PC-9 (cell line): Measurements from ENCODE around the gene COG3. TPM values are rescaled to one million over a fixed set of nuclear protein-coding genes. Genes with fewer than 3 reads are reported as not detected.

Experiments used
- BruUV-seq: library from RNA; stranded (reverse); fragments of 400-500 nt; replicated peaks from 2 replicates; lab custom pipeline; 2021; lab: Mats Ljungman, UMichigan
- CTCF ChIA-PET: fragments of 300-600 bp; sonication (Branson Sonifier 250); formaldehyde crosslinking; loops from one replicate; lab custom pipeline; 2022; ENCODE audit warnings: antibody characterized with exemption; lab: Charles Lee
- POLR2A ChIA-PET: fragments of 300-600 bp; sonication (Branson Sonifier 250); formaldehyde crosslinking; loops from one replicate; lab custom pipeline; 2022; ENCODE audit warnings: antibody characterized with exemption; ENCODE audit not compliant: unreplicated experiment; lab: Charles Lee
- DNase-seq, 2 experiments: peaks; one replicate each; pipeline versions ENCODE4 v3.0.0 to v3.0.0-alpha.2; 2015 to 2022; ENCODE audit warnings: mixed read lengths in 1 of 2
- H2AFZ ChIP-seq: fragments of 200-600 bp; sonication (generic); 2 replicates; pipeline ENCODE4 v1.8.1; 2017; ENCODE audit warnings: antibody characterized with exemption
- H3F3A ChIP-seq: fragments of 200-600 bp; sonication (generic); 2 replicates; pipeline ENCODE4 v1.8.1; 2017; ENCODE audit warnings: antibody characterized with exemption, mild to moderate bottlenecking, low read depth; ENCODE audit not compliant: insufficient read depth
- H3K27ac ChIP-seq: fragments of 200-600 bp; sonication (generic); 2 replicates; pipeline ENCODE4 v1.6.1; 2016; ENCODE audit warnings: mixed run types
- H3K27me3 ChIP-seq: fragments of 200-600 bp; sonication (generic); 2 replicates; pipeline ENCODE4 v1.6.1; 2016; ENCODE audit warnings: low read depth, mixed run types; ENCODE audit not compliant: insufficient read depth
- H3K36me3 ChIP-seq: fragments of 200-600 bp; sonication (generic); 2 replicates; pipeline ENCODE4 v1.6.1; 2016; ENCODE audit warnings: low read depth, mixed run types
- H3K4me1 ChIP-seq: fragments of 200-600 bp; sonication (generic); replicated peaks from 2 replicates; pipeline ENCODE4 v1.6.1; 2016; ENCODE audit warnings: mixed run types; ENCODE audit not compliant: insufficient read depth
- H3K4me2 ChIP-seq: fragments of 200-600 bp; sonication (generic); 2 replicates; pipeline ENCODE4 v1.6.1; 2017; ENCODE audit warnings: mixed run types
- H3K4me3 ChIP-seq: fragments of 200-600 bp; sonication (generic); 2 replicates; pipeline ENCODE4 v1.6.1; 2016; ENCODE audit warnings: mixed run types
- H3K79me2 ChIP-seq: fragments of 200-600 bp; sonication (generic); 2 replicates; pipeline ENCODE4 v1.6.1; 2017; ENCODE audit warnings: low read depth, mixed run types
- H3K9me2 ChIP-seq: fragments of 200-600 bp; sonication (generic); 2 replicates; pipeline ENCODE4 v1.8.1; 2017; ENCODE audit warnings: mild to moderate bottlenecking; ENCODE audit not compliant: insufficient read depth
- H3K9me3 ChIP-seq: fragments of 200-600 bp; sonication (generic); 2 replicates; pipeline ENCODE4 v1.8.1; 2016; ENCODE audit warnings: low read depth; ENCODE audit not compliant: insufficient read depth
- H4K20me1 ChIP-seq: fragments of 200-600 bp; sonication (generic); 2 replicates; pipeline ENCODE4 v1.8.1; 2017; ENCODE audit not compliant: insufficient read depth
- EZH2 ChIP-seq: fragments of 200-600 bp; sonication (generic); IDR thresholded peaks from 2 replicates; pipeline ENCODE4 v1.8.0; 2017; ENCODE audit warnings: antibody characterized with exemption, low read depth
- intact Hi-C: fragments of 100-400 bp; cut with micrococcal nuclease; formaldehyde crosslinking; loops from one replicate; pipeline ENCODE4 v1.10.0; 2022; ENCODE audit not compliant: unreplicated experiment
- total RNA-seq: library from RNA; stranded (reverse); gene quantifications from 2 replicates; pipeline ENCODE4 v1.2.3, GENCODE V29; 2021
- TF ChIP-seq, protein P1 (sequence below): fragments of 200-600 bp; sonication (generic); conservative IDR thresholded peaks from 2 replicates; pipeline ENCODE4 v1.6.1; 2017; ENCODE audit warnings: mixed run types, antibody characterized with exemption, mild to moderate bottlenecking, moderate library complexity

COG3 gene
- total RNA-seq, 1 experiment from 2014 or later: 22.3 TPM

DNA sequence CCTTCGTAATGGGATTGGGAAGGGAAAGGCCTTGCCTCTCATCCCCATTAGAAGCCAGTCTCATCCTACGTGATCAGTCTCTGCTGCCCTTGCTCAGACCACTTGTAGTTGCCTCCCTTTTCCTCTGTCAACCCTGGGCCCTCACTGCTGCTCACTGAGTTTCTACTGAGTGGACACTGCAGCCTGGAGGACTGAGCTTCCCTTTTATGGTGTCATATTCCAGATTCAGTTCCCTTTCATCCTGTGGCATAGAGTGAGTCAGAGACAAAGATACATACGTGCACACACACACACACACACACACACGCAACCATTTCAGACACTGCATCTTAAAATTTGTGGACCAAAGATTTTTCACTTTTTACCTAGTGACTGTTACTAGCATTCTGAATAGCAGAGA is 56.6 kb downstream of the COG3 start:
- Histone ChIP-seq H3K4me2 (no peak overlapping the region), H3K79me2 (no peaks in the 10 kb centered on the region), H3F3A (peaks cover 9% of the 10 kb centered on the region; the same call in 1 of the 2 replicates), H4K20me1 (no peaks in the 10 kb centered on the region), H3K4me1 (peaks cover 9% of the 10 kb centered on the region; the same call in 1 of the 2 replicates), H2AFZ (no peak overlapping the region), H3K27me3 (no peaks in the 10 kb centered on the region), H3K4me3 (no peak overlapping the region), H3K9me3 (no peaks in the 10 kb centered on the region; the same call in none of the 2 replicates), H3K36me3 (peaks cover 55% of the 10 kb centered on the region), H3K27ac (no peak overlapping the region), H3K9me2 (no peaks in the 10 kb centered on the region)
- TF ChIP-seq, protein P1, sequence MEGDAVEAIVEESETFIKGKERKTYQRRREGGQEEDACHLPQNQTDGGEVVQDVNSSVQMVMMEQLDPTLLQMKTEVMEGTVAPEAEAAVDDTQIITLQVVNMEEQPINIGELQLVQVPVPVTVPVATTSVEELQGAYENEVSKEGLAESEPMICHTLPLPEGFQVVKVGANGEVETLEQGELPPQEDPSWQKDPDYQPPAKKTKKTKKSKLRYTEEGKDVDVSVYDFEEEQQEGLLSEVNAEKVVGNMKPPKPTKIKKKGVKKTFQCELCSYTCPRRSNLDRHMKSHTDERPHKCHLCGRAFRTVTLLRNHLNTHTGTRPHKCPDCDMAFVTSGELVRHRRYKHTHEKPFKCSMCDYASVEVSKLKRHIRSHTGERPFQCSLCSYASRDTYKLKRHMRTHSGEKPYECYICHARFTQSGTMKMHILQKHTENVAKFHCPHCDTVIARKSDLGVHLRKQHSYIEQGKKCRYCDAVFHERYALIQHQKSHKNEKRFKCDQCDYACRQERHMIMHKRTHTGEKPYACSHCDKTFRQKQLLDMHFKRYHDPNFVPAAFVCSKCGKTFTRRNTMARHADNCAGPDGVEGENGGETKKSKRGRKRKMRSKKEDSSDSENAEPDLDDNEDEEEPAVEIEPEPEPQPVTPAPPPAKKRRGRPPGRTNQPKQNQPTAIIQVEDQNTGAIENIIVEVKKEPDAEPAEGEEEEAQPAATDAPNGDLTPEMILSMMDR: no peak
- CTCF ChIA-PET: interaction anchor here (0.6 to 0.7 kb wide), 2 partner anchors 17 to 93 kb away, joined by 7 to 8 read pairs; no protein-coding TSS in a partner anchor
- intact Hi-C loops: no loop called here
- POLR2A ChIA-PET: no interaction called here
- no peak for DNase-seq
- BruUV-seq: no TSS peak

DNA sequence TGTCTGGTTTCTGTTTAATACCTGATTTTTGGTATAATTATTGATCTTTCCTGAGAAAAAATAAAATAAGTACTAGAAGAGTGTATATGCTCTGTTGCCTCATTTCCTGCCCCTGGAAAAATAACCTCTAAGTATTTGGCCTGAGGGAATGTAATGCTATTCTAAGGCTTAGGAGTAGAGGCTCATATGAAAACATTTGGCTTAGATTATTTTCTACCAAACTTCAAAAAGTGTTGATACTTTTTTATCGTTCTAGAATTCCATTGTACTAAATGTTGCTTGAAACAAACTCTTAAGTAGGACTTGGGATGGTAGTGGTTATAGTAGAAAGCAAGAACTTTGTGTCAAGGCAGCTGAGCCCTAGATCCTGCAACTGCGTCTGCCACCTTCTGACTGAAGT is 57.8 kb downstream of the COG3 start:
- Histone ChIP-seq H2AFZ (no peak overlapping the region), H3K27ac (no peak overlapping the region), H3K9me2 (no peaks in the 10 kb centered on the region), H3K4me3 (no peak overlapping the region), H3K27me3 (no peaks in the 10 kb centered on the region), H3K4me1 (peaks cover 22% of the 10 kb centered on the region), H3F3A (peaks cover 21% of the 10 kb centered on the region), H3K79me2 (no peaks in the 10 kb centered on the region), H3K36me3 (peaks cover 57% of the 10 kb centered on the region), H3K9me3 (no peaks in the 10 kb centered on the region; the same call in none of the 2 replicates), H4K20me1 (no peaks in the 10 kb centered on the region), H3K4me2 (no peak overlapping the region; the same call in 1 of the 2 replicates)
- CTCF ChIA-PET: no interaction called here
- intact Hi-C loops: no loop called here
- no TSS peak for BruUV-seq
- POLR2A ChIA-PET: no interaction called here
- DNase-seq: no peak
- no peak for TF ChIP-seq EZH2
- TF ChIP-seq, protein P1: no peak

DNA sequence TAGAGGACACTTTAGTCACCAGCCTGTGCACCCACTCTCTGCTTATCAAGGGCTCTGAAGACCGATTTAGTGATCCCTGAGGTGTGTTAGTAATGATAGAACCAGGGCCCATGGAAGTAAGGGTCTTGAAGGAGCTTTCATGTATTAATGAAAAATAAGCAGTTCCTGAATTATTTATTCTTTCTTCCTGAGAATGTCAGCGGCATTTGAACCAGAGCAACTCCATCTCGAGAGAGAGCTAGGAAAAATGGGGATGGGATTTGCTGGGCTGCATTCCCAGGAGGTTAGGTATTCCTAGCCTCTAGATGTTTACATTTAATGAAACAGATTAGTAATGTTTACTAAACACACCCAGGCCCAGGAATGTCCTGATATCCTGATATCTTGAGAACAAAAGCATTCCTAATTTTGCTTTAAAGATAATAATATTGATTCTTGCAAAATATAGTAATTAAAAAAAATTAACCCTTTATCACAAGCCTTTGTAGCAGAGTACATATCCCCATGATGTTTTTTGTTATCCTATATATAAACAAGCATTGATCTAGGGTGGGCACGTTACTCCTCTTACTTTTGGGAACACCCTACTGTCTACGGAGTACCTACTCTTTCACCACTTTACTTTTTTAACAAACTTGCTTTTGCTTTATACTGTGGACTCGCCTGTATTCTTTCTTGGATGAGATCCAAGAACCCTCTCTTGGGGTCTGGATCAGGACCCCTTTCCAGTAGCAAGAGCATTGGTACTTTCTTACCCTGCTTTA is 63.1 kb downstream of the COG3 start:
- H3F3A ChIP-seq: peaks cover 24% of the 10 kb centered on the region
- H2AFZ ChIP-seq: no peak overlapping the region
- peak overlapping the region; percentile 61 for H3K4me2 ChIP-seq
- TF ChIP-seq, protein P1: no peak
- no peak for TF ChIP-seq EZH2
- H3K79me2 ChIP-seq: no peaks in the 10 kb centered on the region; the same call in 1 of the 2 replicates
- peaks cover 37% of the 10 kb centered on the region for H3K4me1 ChIP-seq
- intact Hi-C loops: no loop called here
- no peaks in the 10 kb centered on the region for H3K9me2 ChIP-seq
- ChIA-PET CTCF (no interaction called here), POLR2A (interaction anchor here (0.8 kb wide), 1 partner anchor 19 kb away, joined by 4 read pairs; no protein-coding TSS in a partner anchor)
- BruUV-seq: no TSS peak
- no peaks in the 10 kb centered on the region for H4K20me1 ChIP-seq
- peak overlapping the region; percentile 21; the same call in 1 of the 2 replicates for H3K4me3 ChIP-seq
- no peaks in the 10 kb centered on the region; the same call in 1 of the 2 replicates for H3K9me3 ChIP-seq
- H3K36me3 ChIP-seq: peaks cover 59% of the 10 kb centered on the region
- H3K27ac ChIP-seq: peak overlapping the region; percentile 79
- DNase-seq: peak; percentile 18 to 82
- no peaks in the 10 kb centered on the region for H3K27me3 ChIP-seq
